Fibroblast of the aortic adventitia (primary cell): ENCODE measurements around the gene KLHL18. TPM values are rescaled to one million over a fixed set of nuclear protein-coding genes. Genes with fewer than 3 reads are reported as not detected.
"Not testable (repeated sequence)": the region's sequence is repeated elsewhere in the genome, so short reads cannot be mapped to it uniquely, and the experiment has no call there.

Source experiments
- DNase-seq: peaks from one replicate; pipeline ENCODE4 v3.0.0-alpha.2; 2010; ENCODE audit warnings: low read depth
- H3K4me3 ChIP-seq: 2 replicates; pipeline ENCODE4 v1.5.1; 2011; ENCODE audit warnings: low read depth, mild to moderate bottlenecking, control low read depth, low read length, moderate library complexity
- CTCF ChIP-seq: IDR thresholded peaks from 2 replicates; pipeline ENCODE4 v1.5.1; 2011; ENCODE audit warnings: mild to moderate bottlenecking, low read length, control low read depth, inconsistent platforms; ENCODE audit not compliant: insufficient read depth
- total RNA-seq: library from RNA; depleted of rRNA; stranded (reverse); fragments of >200 nt; gene quantifications from 2 replicates; pipeline ENCODE4 v1.2.3, GENCODE V29; 2012; ENCODE audit warnings: low replicate concordance

KLHL18 gene
- total RNA-seq, 1 donor: 12.9 TPM

GRCh38 chr3:47313341-47314055 is 30.8 kb downstream of the KLHL18 start:
- H3K4me3 ChIP-seq: no peak overlapping the region
- no peak for DNase-seq
- TF ChIP-seq CTCF: no peak

GRCh38 chr3:47314056-47314764 is 31.5 kb downstream of the KLHL18 start:
- no peak for DNase-seq
- no peak overlapping the region for H3K4me3 ChIP-seq
- no peak for TF ChIP-seq CTCF

- H3K4me3 ChIP-seq: no peak overlapping the region
- DNase-seq: no peak
Observed at GRCh38 chr3:47315069-47315647, 32.4 kb downstream of the KLHL18 start.

DNA sequence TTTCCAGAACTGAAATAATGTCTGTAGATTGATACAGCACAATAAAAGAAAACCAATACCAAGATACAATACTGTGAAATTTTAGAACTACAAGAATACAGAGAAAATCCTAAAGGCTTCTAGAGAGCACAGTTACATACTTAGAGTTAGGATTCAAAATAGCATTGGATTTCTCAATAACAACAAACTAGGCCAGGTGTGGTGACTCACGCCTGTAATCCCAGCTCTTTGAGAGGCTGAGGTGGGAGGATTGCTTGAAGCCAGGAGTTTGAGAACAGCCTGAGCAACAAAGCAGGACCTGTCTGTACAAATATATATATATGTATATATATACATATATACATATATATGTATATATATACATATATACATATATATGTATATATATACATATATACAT is 33.4 kb downstream of the KLHL18 start:
- H3K4me3 ChIP-seq, DNase-seq: not testable (repeated sequence)

More at GRCh38 chr3:47315069-47315647, 32.4 kb downstream of the KLHL18 start:
- TF ChIP-seq CTCF: no peak

DNA sequence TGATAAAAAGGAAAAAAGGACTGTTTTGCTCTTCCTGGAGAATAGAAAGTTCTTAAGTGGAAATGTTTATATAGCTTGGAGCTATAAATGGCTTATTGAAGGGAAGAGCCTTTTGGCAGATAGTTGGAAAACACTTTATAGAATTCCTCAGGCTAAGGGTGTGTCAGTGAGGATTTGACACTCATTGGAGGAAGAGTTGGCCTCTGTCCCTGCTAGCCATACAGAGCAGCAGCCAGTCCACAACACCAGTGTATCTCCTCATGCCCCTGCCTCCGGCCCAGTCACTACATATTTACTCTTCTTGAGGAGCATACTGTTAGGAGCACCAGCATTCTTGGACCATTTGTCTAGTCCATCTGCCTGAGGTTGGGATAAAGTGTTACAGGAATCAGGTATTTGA is 36.2 kb downstream of the KLHL18 start:
- no peak overlapping the region for H3K4me3 ChIP-seq
- peak; percentile 16 for DNase-seq
- TF ChIP-seq CTCF: no peak

DNA sequence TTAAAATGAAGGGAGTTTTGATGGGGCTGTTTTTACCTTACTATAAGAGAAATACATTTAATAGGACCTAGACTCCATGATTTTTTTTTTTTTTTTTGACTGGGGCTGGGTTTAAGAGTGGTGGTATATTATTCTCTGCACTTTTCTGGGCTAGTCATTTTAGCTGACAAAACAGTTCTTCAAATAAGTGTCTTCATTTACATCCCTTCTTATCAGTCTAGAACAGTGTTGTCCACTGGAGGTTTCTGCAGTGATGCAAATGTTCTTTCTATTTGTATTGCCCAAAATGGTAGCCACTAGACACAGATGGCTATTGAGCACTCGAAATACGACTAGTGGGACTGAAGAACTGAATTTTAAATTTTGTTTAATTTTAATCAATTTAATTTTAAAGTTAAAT is 37.2 kb downstream of the KLHL18 start:
- TF ChIP-seq CTCF: no peak
- no peak overlapping the region for H3K4me3 ChIP-seq
- no peak for DNase-seq
